ENCODE data around the gene RIN3. TPM values are rescaled to one million over a fixed set of nuclear protein-coding genes. Genes with fewer than 3 reads are reported as not detected.

Gene RIN3
- total RNA-seq, 4 donors from 2014 or later = 2.1 to 10.4 (median 7.2) TPM

- no peaks in the 10 kb centered on the region for H3K27me3 ChIP-seq
- no peaks in the 10 kb centered on the region for H3K9me3 ChIP-seq
- no peak overlapping the region for H3K4me3 ChIP-seq
- H3K36me3 ChIP-seq = peaks cover 6% of the 10 kb centered on the region
- H3K4me1 ChIP-seq = peaks cover 12% of the 10 kb centered on the region
- WGBS = 86% methylated on average over 1 of the region's 1 CpG
- no peak for DNase-seq (ENCODE audit: low spot score in 2 of 2)
- H3K27ac ChIP-seq = peak overlapping the region; percentile 29
- TF ChIP-seq POLR2AphosphoS5 (IDR thresholded peaks at IDR 0.05) = no peak
- TF ChIP-seq EP300 (IDR thresholded peaks at IDR 0.05) = no peak
- TF ChIP-seq POLR2A (IDR thresholded peaks at IDR 0.05) = no peak
- TF ChIP-seq, protein P1, sequence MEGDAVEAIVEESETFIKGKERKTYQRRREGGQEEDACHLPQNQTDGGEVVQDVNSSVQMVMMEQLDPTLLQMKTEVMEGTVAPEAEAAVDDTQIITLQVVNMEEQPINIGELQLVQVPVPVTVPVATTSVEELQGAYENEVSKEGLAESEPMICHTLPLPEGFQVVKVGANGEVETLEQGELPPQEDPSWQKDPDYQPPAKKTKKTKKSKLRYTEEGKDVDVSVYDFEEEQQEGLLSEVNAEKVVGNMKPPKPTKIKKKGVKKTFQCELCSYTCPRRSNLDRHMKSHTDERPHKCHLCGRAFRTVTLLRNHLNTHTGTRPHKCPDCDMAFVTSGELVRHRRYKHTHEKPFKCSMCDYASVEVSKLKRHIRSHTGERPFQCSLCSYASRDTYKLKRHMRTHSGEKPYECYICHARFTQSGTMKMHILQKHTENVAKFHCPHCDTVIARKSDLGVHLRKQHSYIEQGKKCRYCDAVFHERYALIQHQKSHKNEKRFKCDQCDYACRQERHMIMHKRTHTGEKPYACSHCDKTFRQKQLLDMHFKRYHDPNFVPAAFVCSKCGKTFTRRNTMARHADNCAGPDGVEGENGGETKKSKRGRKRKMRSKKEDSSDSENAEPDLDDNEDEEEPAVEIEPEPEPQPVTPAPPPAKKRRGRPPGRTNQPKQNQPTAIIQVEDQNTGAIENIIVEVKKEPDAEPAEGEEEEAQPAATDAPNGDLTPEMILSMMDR (IDR thresholded peaks at IDR 0.05) = no peak
Measured at GRCh38 chr14:92563765-92564285, 50.2 kb downstream of the RIN3 start.

DNA sequence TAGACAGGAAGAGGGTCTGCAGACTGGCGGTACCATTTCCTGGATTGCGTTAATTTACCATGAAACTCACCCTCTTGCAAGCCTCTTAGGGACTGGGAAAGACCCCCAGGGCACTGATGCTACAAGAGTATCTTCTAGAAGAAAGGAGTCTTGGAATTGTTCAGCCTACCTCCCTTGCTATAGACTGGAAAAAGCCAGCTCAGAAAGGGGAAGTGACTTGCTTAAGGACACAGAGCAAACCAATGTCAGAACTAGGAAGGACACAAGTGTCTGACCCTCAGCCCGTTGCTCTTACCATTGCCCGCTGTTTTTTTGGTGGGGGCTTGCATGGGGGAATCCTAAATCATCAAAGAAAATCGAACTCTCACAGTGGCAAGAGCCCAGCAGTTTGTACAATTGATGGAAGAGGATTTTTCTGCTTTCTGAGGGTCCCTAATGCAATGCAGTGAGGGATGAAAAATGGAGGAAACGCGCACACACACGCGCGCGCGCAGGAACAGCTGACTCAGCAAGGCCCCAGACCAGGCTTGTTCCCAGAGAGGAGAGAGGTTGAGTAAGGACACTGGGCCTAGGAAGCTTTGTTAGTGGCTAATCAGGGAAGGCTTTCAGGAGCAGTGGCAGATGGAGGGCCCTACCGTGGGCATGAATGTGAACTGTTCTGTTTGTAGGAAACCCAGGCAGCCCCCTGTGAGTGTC is 50.9 kb downstream of the RIN3 start:
- WGBS = 90% methylated on average over 13 of the region's 13 CpGs
- TF ChIP-seq, protein P1 (IDR thresholded peaks at IDR 0.05) = no peak
- no peak for TF ChIP-seq EP300 (IDR thresholded peaks at IDR 0.05)
- H3K36me3 ChIP-seq = peaks cover 6% of the 10 kb centered on the region
- no peak for DNase-seq (ENCODE audit: low spot score in 2 of 2)
- no peaks in the 10 kb centered on the region for H3K27me3 ChIP-seq
- H3K4me1 ChIP-seq = peaks cover 12% of the 10 kb centered on the region
- no peak overlapping the region for H3K4me3 ChIP-seq
- no peaks in the 10 kb centered on the region for H3K9me3 ChIP-seq
- peak overlapping the region; percentile 29 for H3K27ac ChIP-seq

- DNase-seq (ENCODE audit: low spot score in 2 of 2) = no peak
- no peak overlapping the region for H3K27ac ChIP-seq
- 61% methylated on average over 6 of the region's 6 CpGs for WGBS
- peaks cover 12% of the 10 kb centered on the region for H3K4me1 ChIP-seq
- peaks cover 3% of the 10 kb centered on the region for H3K36me3 ChIP-seq
- H3K27me3 ChIP-seq = no peaks in the 10 kb centered on the region
- TF ChIP-seq, protein P1 (IDR thresholded peaks at IDR 0.05) = no peak
- TF ChIP-seq EP300 (IDR thresholded peaks at IDR 0.05) (no peak), POLR2AphosphoS5 (IDR thresholded peaks at IDR 0.05) (no peak), POLR2A (IDR thresholded peaks at IDR 0.05) (no peak)
- H3K4me3 ChIP-seq = no peak overlapping the region
- no peaks in the 10 kb centered on the region for H3K9me3 ChIP-seq
Measured at GRCh38 chr14:92565040-92565717, 51.6 kb downstream of the RIN3 start.

DNA sequence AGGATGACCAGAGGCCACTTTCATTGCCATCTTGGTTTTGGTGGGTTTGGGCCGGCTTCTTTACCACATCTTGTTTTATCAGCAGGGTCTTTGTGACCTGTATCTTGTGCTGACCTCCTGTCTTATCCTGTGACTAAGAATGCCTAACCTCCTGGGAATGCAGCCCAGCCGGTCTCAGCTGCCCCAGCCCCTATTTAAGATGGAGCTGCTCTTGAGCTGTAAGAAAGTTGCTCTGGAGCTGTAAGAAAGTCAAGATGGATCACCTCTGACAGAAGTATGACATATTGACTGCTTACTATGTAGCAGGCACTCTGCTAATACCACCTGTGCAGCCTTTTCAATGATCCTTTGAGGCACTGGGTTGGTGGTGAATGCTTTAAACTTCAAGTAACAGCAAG is 52.1 kb downstream of the RIN3 start:
- Histone ChIP-seq H3K36me3 (no peaks in the 10 kb centered on the region), H3K27ac (no peak overlapping the region), H3K27me3 (no peaks in the 10 kb centered on the region), H3K4me3 (no peak overlapping the region), H3K4me1 (peaks cover 12% of the 10 kb centered on the region), H3K9me3 (no peaks in the 10 kb centered on the region)
- TF ChIP-seq, protein P1 (IDR thresholded peaks at IDR 0.05) = no peak
- no peak for TF ChIP-seq POLR2AphosphoS5 (IDR thresholded peaks at IDR 0.05)
- TF ChIP-seq EP300 (IDR thresholded peaks at IDR 0.05) = no peak
- no peak for TF ChIP-seq POLR2A (IDR thresholded peaks at IDR 0.05)
- 93% methylated on average over 2 of the region's 2 CpGs for WGBS
- no peak for DNase-seq (ENCODE audit: low spot score in 2 of 2)

GRCh38 chr14:92567173-92567725 is 53.7 kb downstream of the RIN3 start:
- 100% methylated on average over 2 of the region's 2 CpGs for WGBS
- TF ChIP-seq EP300 (IDR thresholded peaks at IDR 0.05) (no peak), POLR2A (IDR thresholded peaks at IDR 0.05) (no peak), POLR2AphosphoS5 (IDR thresholded peaks at IDR 0.05) (no peak)
- TF ChIP-seq, protein P1 (IDR thresholded peaks at IDR 0.05) = no peak

More at GRCh38 chr14:92567173-92567725, 53.7 kb downstream of the RIN3 start:
- no peak for DNase-seq (ENCODE audit: low spot score in 2 of 2)
- no peak overlapping the region for H3K27ac ChIP-seq
- H3K27me3 ChIP-seq = no peaks in the 10 kb centered on the region
- H3K4me3 ChIP-seq = no peak overlapping the region
- no peaks in the 10 kb centered on the region for H3K36me3 ChIP-seq
- no peaks in the 10 kb centered on the region for H3K9me3 ChIP-seq
- peaks cover 12% of the 10 kb centered on the region for H3K4me1 ChIP-seq

All from suprapubic skin (tissue), 4 donors.